Transverse colon (tissue), 4 donors: ENCODE data around the gene ADD3. TPM values are rescaled to one million over a fixed set of nuclear protein-coding genes. Genes with fewer than 3 reads are reported as not detected.

Experiments used
- DNase-seq: peaks from one replicate; pipeline ENCODE4 v3.0.0-alpha.2; 2019
- H3K27ac ChIP-seq, 4 donors: fragments of 200-600 bp; sonication (generic); 2 replicates each; pipeline ENCODE4 v1.5.1; 2016 to 2018; ENCODE audit warnings: inconsistent platforms in 4 of 4
- H3K27me3 ChIP-seq: fragments of 200-600 bp; sonication (generic); 2 replicates; pipeline ENCODE4 v1.5.1; 2017; ENCODE audit warnings: inconsistent platforms
- H3K36me3 ChIP-seq, 4 donors: fragments of 200-600 bp; sonication (generic); 2 replicates each; pipeline ENCODE4 v1.5.1; 2017 to 2019; ENCODE audit warnings: inconsistent platforms in 4 of 4
- H3K4me1 ChIP-seq, 4 donors: fragments of 200-600 bp; sonication (generic); 2 replicates each; pipeline ENCODE4 v1.5.1; 2017 to 2020; ENCODE audit warnings: inconsistent platforms in 4 of 4
- H3K4me3 ChIP-seq, 4 donors: fragments of 200-600 bp; sonication (generic); 1 replicate in 1 of 4; 2 replicates in 3 of 4; pipeline versions ENCODE4 v1.5.1 to v1.6.1; 2017 to 2019; ENCODE audit warnings: inconsistent platforms in 4 of 4
- H3K9me3 ChIP-seq, 2 donors: fragments of 200-600 bp; sonication (generic); 2 replicates each; pipeline ENCODE4 v1.5.1; 2017 to 2019; ENCODE audit warnings: inconsistent platforms in 2 of 2
- CTCF ChIP-seq, 5 experiments: fragments of 200-600 bp in 3 of 5; fragments of 450-650 bp in 2 of 5; sonication (generic) in 3 of 5; IDR thresholded peaks; 1 replicate in 2 of 5; 2 replicates in 3 of 5; pipeline ENCODE4 v1.5.1; 2016 to 2017; ENCODE audit warnings: antibody characterized with exemption in 5 of 5, inconsistent platforms in 3 of 5, mild to moderate bottlenecking in 2 of 5, moderate library complexity in 1 of 5
- EP300 ChIP-seq: sonication (generic); formaldehyde crosslinking; IDR thresholded peaks from one replicate; pipeline ENCODE4 v1.6.1; 2017; ENCODE audit warnings: antibody characterized with exemption, low read depth
- POLR2A ChIP-seq: fragments of 450-650 bp; IDR thresholded peaks from one replicate; pipeline ENCODE4 v1.6.1; 2016; ENCODE audit warnings: antibody characterized with exemption, mild to moderate bottlenecking, moderate library complexity
- POLR2AphosphoS5 ChIP-seq, 3 donors: sonication (generic); formaldehyde crosslinking; IDR thresholded peaks; one replicate each; pipeline ENCODE4 v1.6.1; 2016; ENCODE audit warnings: antibody characterized with exemption in 3 of 3
- WGBS, 2 donors: methylation state at CpG; one replicate each; pipeline ENCODE4 v1.1.5; 2018; ENCODE audit warnings: low coverage in 1 of 2; 5-methylcytosine and 5-hydroxymethylcytosine counted together
- in situ Hi-C, 4 donors: fragments of 200-750 bp; cut with MboI; loops; one replicate each; pipeline versions ENCODE4 v1.15.0 to v1.15.1; 2017; ENCODE audit warnings: low sequenced_read_pairs in 3 of 4, low pct_ligation_motif_present in 1 of 4, low pct_unique_long_range_greater_than_20kb in 1 of 4
- intact Hi-C: fragments of 100-400 bp; cut with DNase I; formaldehyde crosslinking; loops from one replicate; pipeline ENCODE4 v1.15.1; 2023; ENCODE audit warnings: low total_unique reads
- total RNA-seq, 4 donors: library from RNA; depleted of rRNA; stranded (reverse); fragments of >200 nt; gene quantifications; one replicate each; pipeline ENCODE4 v1.1.0, GENCODE V29; 2016

ADD3 gene
- total RNA-seq, 4 donors from 2014 or later = 175 to 342 (median 258) TPM

GRCh38 chr10:110151971-110152370, 144.2 kb downstream of the ADD3 start:
- no peaks in the 10 kb centered on the region for H3K36me3 ChIP-seq
- H3K27ac ChIP-seq = peak overlapping the region in 2 of 4 donors; percentile 8 to 65
- 46 to 56% methylated on average over 4 to 6 of the region's 6 CpGs for WGBS, 2 donors
- intact Hi-C loops = no loop called here
- DNase-seq = no peak
- in situ Hi-C loops = no loop called here
- no peak overlapping the region for H3K4me3 ChIP-seq
- TF ChIP-seq POLR2AphosphoS5 (IDR thresholded peaks at IDR 0.05) = no peak
- TF ChIP-seq CTCF (IDR thresholded peaks at IDR 0.05) = no peak
- no peak for TF ChIP-seq EP300
- TF ChIP-seq POLR2A = no peak
- no peaks in the 10 kb centered on the region for H3K9me3 ChIP-seq
- peaks cover 9% of the 10 kb centered on the region for H3K27me3 ChIP-seq
- peaks cover 2 to 17% (median 9%) of the 10 kb centered on the region in 4 donors for H3K4me1 ChIP-seq

DNA sequence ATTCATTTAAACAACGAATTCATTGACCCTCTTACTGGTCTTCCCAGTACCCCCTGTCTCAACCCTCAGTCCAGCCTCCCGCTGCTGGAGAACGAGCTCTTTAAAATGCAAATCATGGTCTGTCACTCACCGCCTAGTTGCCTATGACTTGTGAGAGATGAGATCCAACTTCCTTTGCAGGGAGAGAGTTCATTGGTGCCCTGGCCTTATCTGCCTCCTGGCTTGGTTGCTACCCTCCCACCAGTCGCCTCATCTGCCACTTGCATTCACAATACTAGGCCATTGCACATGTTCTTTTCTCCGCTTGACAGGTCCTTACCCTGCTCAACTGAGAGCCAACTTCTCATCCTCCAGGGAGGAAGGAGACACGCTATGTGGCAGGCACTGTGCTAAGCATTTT, 145.6 kb downstream of the ADD3 start:
- Histone ChIP-seq H3K9me3 (no peaks in the 10 kb centered on the region), H3K27me3 (peaks cover 9% of the 10 kb centered on the region), H3K4me1 (peaks cover 2 to 20% (median 9%) of the 10 kb centered on the region in 4 donors), H3K27ac (no peak overlapping the region), H3K36me3 (no peaks in the 10 kb centered on the region), H3K4me3 (no peak overlapping the region)
- in situ Hi-C loops (no loop called here), intact Hi-C loops (no loop called here)
- DNase-seq = no peak
- 78 to 85% methylated on average over 4 to 7 of the region's 7 CpGs for WGBS, 2 donors
- no peak for TF ChIP-seq EP300
- TF ChIP-seq POLR2AphosphoS5 (IDR thresholded peaks at IDR 0.05) = no peak
- no peak for TF ChIP-seq POLR2A
- TF ChIP-seq CTCF (IDR thresholded peaks at IDR 0.05) = no peak

GRCh38 chr10:110156046-110156445, 148.3 kb downstream of the ADD3 start:
- TF ChIP-seq POLR2A (no peak), POLR2AphosphoS5 (IDR thresholded peaks at IDR 0.05) (no peak), CTCF (IDR thresholded peaks at IDR 0.05) (no peak), EP300 (no peak)
- WGBS, 2 donors = 92 to 95% methylated on average over 7 to 8 of the region's 8 CpGs
- H3K4me1 ChIP-seq = peaks cover 2 to 18% (median 8%) of the 10 kb centered on the region in 4 donors

GRCh38 chr10:110158051-110159005, 150.5 kb downstream of the ADD3 start:
- no peak for TF ChIP-seq POLR2AphosphoS5 (IDR thresholded peaks at IDR 0.05)
- no peak for TF ChIP-seq EP300
- TF ChIP-seq CTCF (IDR thresholded peaks at IDR 0.05) = no peak
- no peak for TF ChIP-seq POLR2A
- no peak for DNase-seq
- H3K4me3 ChIP-seq = no peak overlapping the region
- in situ Hi-C loops = no loop called here
- H3K9me3 ChIP-seq = no peaks in the 10 kb centered on the region
- H3K4me1 ChIP-seq = peaks cover 2 to 20% (median 10%) of the 10 kb centered on the region in 4 donors
- intact Hi-C loops = no loop called here
- WGBS, 2 donors = 87 to 89% methylated on average over 9 to 11 of the region's 11 CpGs
- H3K36me3 ChIP-seq = no peaks in the 10 kb centered on the region
- H3K27ac ChIP-seq = no peak overlapping the region
- peaks cover 9% of the 10 kb centered on the region for H3K27me3 ChIP-seq

More at GRCh38 chr10:110156046-110156445, 148.3 kb downstream of the ADD3 start:
- DNase-seq = no peak
- no peaks in the 10 kb centered on the region for H3K36me3 ChIP-seq
- no peaks in the 10 kb centered on the region for H3K9me3 ChIP-seq
- H3K4me3 ChIP-seq = no peak overlapping the region
- in situ Hi-C loops = no loop called here
- intact Hi-C loops = no loop called here
- peaks cover 9% of the 10 kb centered on the region for H3K27me3 ChIP-seq
- H3K27ac ChIP-seq = no peak overlapping the region
